GM19467 (cell line): Measurements from ENCODE around the gene MAP3K9.
"Not testable (repeated sequence)": the region's sequence is repeated elsewhere in the genome, so short reads cannot be mapped to it uniquely, and the experiment has no call there.

Experiments used
- ATAC-seq: cut with Tn5 transposase; IDR thresholded peaks from one replicate; pipeline ENCODE4 v1.9.1; 2021; ENCODE audit warnings: mild to moderate bottlenecking, moderate library complexity; ENCODE audit not compliant: unreplicated experiment

Gene MAP3K9

GRCh38 chr14:70726651-70727375, 82.5 kb downstream of the MAP3K9 start:
- no peak for ATAC-seq

GRCh38 chr14:70724944-70725343, 84.4 kb downstream of the MAP3K9 start:
- ATAC-seq: no peak

DNA sequence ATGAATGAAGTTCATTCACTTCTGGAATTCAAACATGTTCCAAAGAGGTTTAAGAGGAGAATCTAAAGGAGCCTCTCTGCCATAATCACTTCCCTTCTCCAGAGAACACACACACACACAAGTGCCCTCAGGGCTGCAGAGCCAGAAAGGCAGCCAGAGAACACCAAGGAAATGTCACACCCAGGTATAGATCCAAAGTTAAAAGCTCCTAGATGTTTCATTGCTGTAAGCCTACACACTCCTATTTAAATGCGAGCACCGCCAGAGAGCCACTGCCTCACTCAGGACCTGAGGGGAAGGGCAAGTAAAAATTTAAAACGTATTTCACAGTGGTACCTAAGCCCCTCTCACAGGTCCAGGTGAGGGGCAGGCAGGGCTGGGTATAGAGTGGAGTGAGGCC, 85.2 kb downstream of the MAP3K9 start:
- no peak for ATAC-seq

DNA sequence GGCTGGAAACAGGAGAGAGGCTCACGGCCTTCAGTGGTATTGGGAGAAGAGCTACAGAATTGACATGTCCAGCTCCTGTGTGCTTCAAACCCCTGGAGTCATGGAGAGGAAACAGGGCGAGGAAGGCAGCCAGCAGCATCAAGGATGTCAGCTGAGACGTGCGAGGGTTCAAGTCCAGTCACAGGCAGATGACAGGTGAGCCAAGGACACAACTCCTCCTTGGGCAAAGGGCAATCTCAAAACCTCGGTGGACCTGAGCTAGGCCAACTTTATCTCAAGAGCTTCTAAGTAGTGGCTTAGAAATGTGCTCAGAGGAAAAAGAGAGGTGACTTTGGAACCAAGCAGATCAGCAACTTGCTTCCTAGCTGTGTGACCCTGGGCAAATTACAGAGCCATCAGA, 86.0 kb downstream of the MAP3K9 start:
- ATAC-seq: no peak

GRCh38 chr14:70722418-70722817, 86.9 kb downstream of the MAP3K9 start:
- no peak for ATAC-seq

DNA sequence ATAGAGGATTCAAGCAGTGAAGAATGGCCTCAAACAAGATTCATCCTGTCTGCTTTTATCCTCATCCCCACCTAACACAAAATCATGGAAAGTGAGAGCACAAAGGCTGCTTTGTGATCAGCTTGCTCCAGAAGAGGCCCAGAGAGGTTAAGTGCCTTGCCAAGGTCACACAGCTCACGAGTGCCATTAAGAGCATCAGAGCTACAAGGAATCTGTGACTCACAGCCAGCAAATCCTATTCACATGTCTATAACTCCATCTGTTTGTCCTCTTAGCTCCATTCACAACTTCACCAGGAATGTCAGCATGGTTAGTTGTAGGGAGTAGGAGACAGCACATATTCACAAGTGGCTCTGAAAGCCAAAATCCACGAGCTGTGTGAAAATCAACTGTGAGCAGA, 87.8 kb downstream of the MAP3K9 start:
- no peak for ATAC-seq

DNA sequence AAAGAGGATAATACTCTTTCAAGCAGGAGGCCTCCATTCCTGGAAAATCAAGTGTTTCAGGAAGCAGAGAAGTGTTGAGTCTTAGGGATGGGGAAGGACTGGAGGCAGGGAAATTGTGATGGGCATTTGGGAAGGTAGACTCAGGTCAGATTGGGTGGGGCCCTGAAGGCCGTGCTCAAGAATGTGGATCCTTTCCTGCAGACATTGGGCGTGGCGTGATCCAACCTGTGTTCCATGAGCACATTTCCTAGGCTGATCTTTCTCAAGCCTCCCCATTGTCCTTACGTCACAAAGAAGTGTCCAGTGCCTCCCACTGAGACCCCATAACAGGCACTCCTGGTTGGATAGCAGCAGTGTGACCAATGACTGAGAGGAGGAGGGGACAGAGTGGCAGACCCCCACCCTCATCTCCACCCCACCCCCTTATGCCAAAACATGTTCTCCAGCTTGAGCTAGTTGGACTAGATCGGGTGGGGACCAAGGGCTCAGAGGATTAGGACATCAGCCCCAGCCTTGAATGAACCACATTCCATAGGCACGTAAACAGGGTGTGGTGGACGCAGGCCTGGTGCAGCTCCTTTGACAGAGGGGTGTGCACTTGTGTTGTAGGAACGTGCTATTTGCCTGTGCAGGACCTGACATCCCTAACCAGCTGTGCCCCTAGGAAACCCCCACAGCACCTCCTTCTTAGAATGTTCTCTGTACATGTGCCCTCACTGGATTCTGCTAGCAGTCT, 90.8 kb downstream of the MAP3K9 start:
- ATAC-seq: no peak

GRCh38 chr14:70716958-70717357, 92.4 kb downstream of the MAP3K9 start:
- ATAC-seq: no peak

- no peak for ATAC-seq
These were observed 92.8 kb downstream of the MAP3K9 start for GRCh38 chr14:70716483-70716882.

GRCh38 chr14:70714055-70714550, 95.2 kb downstream of the MAP3K9 start:
- no peak for ATAC-seq

DNA sequence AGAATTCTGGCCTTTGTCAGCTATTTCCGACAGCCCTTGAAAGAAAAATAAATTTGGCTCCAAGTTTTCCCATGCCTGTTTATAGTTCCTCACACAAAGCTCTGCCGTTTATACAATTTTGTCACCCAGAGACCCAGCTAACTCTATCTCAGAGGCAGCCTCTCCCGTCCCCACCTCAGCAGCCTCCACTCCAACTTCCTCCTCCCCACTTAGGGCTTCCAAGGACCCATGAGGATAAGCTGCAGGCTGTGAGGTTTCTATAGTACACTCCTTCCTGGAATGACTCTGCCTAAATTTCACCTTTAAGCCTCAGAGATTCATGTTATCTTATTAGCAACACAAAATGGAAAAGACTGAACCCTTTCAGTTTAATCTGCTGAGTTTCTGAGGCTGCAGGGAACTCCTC, 95.8 kb downstream of the MAP3K9 start:
- no peak for ATAC-seq

- ATAC-seq: no peak
These were observed 96.2 kb downstream of the MAP3K9 start for GRCh38 chr14:70713096-70713495.

DNA sequence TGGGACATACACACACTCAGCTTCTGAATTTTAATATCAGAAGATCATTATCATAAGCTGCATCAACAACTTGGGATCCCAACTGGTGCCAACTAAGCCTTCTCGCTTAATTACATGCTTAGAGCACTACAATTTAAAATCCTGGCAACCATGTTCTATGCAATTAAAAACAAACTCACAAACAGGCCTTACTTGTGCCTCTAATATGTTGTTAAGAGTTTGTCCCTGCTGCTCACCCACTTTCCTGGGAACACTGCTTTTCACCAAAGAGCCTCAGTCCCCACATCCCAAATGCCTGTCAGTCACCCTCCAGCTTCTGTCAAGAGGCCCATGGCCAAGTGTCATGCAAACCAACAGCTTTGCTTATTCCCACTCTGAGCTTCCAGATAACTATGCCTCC, 97.9 kb downstream of the MAP3K9 start:
- ATAC-seq: no peak

DNA sequence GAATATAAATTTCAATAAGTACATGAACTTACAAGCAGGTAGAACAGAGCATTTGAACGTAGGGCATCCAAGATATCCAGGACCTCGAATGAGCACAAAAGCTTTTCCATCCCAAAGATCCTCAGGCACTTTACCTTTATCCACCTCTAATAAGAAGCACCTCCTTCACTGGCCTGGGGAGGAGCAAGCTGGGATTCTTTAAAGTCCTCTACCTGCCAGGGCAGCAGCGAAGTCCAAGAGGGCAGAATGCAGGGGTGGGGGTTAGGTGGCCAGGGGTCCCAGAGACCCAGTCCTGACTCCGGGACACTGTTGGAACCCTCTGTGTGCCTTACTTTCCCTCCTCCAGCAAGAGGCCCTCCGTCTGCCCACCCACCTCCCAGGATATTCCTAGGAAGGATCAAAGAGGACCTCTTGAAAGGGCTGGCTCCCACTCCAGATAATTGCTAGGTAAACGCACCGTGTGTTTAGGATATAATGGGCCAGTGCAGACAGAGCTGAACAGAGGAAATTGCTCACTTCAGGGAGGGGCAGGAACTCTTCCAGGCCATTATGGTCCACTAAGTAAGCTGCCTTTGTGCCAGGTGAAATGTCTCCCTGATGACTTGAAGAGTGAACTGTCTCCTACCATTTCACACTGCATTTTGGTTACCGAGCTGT, 99.5 kb downstream of the MAP3K9 start:
- no peak for ATAC-seq

- no peak for ATAC-seq
These were observed 100.4 kb downstream of the MAP3K9 start for GRCh38 chr14:70708717-70709570.

DNA sequence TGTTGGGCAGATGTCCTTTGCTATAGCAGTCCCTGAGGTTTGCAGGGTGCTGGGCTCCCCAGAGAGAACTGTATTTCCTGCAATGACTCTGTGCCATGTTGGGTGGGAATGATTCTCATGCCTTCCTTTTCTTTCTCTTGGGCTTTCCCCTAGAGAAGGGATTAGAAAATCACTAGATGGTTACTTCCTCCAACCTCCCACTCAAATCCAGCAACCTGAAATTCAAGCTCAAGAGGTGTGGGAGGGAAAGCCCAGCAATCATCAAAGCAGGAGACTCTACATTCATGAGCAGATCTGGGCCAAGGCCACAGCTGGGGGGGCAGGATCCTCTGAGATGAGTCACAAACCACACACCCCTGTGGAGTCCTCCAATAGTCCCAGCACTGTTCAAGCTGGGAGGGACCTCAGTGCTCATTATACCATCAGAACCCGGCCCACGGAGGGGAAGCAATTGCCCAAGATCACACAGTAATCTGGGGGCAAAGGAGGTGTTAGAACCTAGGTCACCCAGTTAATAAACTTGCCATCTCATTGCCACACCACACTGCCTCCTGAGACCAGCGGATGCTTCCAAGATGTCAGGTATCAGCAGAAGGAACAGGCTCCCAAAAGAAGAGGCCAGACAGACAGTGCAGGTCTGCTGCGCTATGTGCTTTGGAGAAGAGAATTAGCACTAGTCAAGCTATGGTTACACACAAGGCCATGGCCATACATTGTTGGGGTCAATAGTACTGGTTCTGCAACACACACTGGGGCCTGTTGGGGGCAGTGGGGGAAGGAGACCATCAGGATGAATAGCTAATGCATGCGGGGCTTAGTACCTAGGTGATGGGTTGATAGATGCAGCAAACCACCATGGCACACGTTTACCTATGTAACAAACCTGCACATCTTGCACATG, 101.9 kb downstream of the MAP3K9 start:
- peak; percentile 75 for ATAC-seq

DNA sequence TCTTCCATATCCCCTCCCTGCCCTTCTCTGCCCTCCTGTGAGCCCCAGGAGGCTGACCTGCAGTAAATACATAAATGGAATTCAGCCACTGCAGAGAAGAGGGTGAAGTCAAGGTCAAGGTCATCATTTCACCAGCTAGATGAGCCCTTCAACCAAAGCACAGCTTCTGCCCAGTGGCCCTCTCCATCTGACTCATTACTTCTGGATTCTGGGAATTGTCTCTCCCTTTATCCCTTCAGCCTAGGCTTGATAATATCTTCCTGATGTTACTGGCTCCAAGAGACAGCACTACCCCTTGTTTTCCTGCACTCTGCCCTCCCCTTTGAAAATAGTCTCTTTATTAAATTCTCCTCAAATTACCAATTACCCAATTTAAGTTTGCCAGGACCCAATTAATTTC, 103.1 kb downstream of the MAP3K9 start:
- ATAC-seq: no peak

DNA sequence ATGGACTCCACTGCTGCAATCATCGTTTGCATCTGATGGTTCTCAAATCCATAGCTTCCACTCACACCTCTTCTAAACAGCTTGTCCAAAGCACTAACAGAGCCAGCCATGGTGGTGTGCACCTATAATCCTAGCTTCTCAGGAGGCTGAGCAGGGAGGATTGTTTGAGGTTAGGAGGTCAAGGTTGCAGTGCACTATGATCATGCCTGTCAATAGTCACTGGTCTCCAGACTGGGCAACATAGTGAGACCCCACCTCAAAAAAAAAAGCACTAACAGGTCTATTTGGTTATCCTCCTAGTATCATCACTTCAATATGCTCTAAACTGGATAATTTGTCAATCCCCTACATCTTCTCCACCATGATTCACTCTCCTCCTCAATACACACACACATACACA, 104.4 kb downstream of the MAP3K9 start:
- no peak for ATAC-seq

DNA sequence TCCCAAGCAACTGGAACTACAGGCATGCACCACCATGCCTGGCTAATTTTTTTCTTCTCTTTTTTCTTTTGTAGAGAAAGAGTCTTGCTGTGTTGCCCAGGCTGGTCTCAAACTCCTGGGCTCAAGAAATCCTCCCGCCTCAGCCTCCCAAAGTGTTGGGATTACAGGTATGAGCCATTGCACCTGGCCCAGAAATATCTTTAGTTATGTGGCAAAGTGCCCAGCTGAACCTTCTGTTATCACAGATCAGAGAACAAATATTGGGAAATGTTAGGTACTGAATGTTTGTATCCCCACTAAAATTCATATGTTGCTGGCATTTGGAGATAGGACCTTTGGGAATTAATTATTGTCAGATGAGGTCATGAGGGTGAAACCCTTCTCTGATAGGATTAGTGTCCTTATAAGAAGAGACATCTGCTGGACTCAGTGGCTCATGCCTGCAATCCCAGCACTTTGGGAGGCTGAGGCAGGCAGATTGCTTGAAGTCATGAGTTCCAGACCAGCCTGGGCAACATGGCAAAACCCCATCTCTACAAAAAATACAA, 105.6 kb downstream of the MAP3K9 start:
- not testable (repeated sequence) for ATAC-seq

GRCh38 chr14:70702161-70702560, 107.2 kb downstream of the MAP3K9 start:
- ATAC-seq: no peak
